ENCODE data around the gene MICAL1. TPM values are rescaled to one million over a fixed set of nuclear protein-coding genes. Genes with fewer than 3 reads are reported as not detected.

MICAL1 gene
- total RNA-seq, 2 experiments from 2014 or later = 106 to 107 TPM

- peaks cover 44% of the 10 kb centered on the region for H3K36me3 Mint-ChIP-seq (ENCODE audit: low read depth)
- no peaks in the 10 kb centered on the region for H3K27me3 Mint-ChIP-seq
- no peaks in the 10 kb centered on the region for H3K27me3 ChIP-seq (ENCODE audit: control insufficient read depth in 1 of 2, insufficient read depth in 2 of 2, low read length in 2 of 2)
- no peaks in the 10 kb centered on the region for H3K9me3 ChIP-seq (ENCODE audit: control insufficient read depth in 1 of 2, insufficient read depth in 1 of 2, low read length in 2 of 2)
- peaks cover 39% of the 10 kb centered on the region for H3K4me1 ChIP-seq (ENCODE audit: insufficient read depth, low read length)
- no peaks in the 10 kb centered on the region for H3K9me3 Mint-ChIP-seq
- CTCF ChIA-PET = interaction anchor here (0.5 to 5.6 kb wide), 13 partner anchors 9 to 253 kb away, joined by 3 to 42 read pairs (median 4); partner anchors contain the start of genes CD164 and MICAL1
- POLR2A ChIA-PET = interaction anchor here (0.7 to 8.2 kb wide), 19 partner anchors 9 to 883 kb away, joined by 3 to 137 read pairs (median 6); partner anchors contain the start of genes AK9, CD164, CDC40 and CEP57L1
- H3K4me1 Mint-ChIP-seq (ENCODE audit: low read depth) = peaks cover 27% of the 10 kb centered on the region
- peaks cover 40% of the 10 kb centered on the region for H3K36me3 ChIP-seq (ENCODE audit: insufficient read depth, low read length)
- peak overlapping the region; percentile 74 to 82 for H3K27ac ChIP-seq (ENCODE audit: low read depth in 1 of 2, low read length in 2 of 2)
- peak overlapping the region; percentile 95 for H3K4me3 Mint-ChIP-seq
- DNase-seq = peak in 10 of 14 experiments; percentile 28 to 84 (median 38)
- H3K27ac Mint-ChIP-seq = peak overlapping the region; percentile 93
- TF ChIP-seq, protein P1, sequence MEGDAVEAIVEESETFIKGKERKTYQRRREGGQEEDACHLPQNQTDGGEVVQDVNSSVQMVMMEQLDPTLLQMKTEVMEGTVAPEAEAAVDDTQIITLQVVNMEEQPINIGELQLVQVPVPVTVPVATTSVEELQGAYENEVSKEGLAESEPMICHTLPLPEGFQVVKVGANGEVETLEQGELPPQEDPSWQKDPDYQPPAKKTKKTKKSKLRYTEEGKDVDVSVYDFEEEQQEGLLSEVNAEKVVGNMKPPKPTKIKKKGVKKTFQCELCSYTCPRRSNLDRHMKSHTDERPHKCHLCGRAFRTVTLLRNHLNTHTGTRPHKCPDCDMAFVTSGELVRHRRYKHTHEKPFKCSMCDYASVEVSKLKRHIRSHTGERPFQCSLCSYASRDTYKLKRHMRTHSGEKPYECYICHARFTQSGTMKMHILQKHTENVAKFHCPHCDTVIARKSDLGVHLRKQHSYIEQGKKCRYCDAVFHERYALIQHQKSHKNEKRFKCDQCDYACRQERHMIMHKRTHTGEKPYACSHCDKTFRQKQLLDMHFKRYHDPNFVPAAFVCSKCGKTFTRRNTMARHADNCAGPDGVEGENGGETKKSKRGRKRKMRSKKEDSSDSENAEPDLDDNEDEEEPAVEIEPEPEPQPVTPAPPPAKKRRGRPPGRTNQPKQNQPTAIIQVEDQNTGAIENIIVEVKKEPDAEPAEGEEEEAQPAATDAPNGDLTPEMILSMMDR (IDR thresholded peaks at IDR 0.05) = peak; percentile 4
- H3K4me3 ChIP-seq (ENCODE audit: low read length) = peak overlapping the region; percentile 81
- ATAC-seq (ENCODE audit: poor library complexity) = peak; percentile 52
- intact Hi-C loops (cut with DNase I, micrococcal nuclease) = loop anchor here (1.0 to 5.0 kb wide), 5 partner anchors 13 to 884 kb away; partner anchors contain the start of genes ZBTB24 (in 2 of the 2) and CEP57L1 (in 1 of the 2)
Observed at GRCh38 chr6:109441069-109441816, 14.3 kb downstream of the MICAL1 start.

GRCh38 chr6:109440331-109441068 lies 15.1 kb downstream of the MICAL1 start, which contains the start of the genes PPIL6 and SMPD2:
Gene PPIL6, minus strand, starts transcription at chr6:109440628. Its CDS starts 38 bp downstream, at chr6:109440590.
Gene SMPD2, plus strand, starts transcription at chr6:109440724. Its CDS starts 398 bp downstream, at chr6:109441122.
- H3K36me3 ChIP-seq (ENCODE audit: insufficient read depth, low read length) = peaks cover 33% of the 10 kb centered on the region
- POLR2A ChIA-PET = interaction anchor here (0.7 to 8.2 kb wide), 18 partner anchors 9 to 882 kb away, joined by 3 to 137 read pairs (median 6); partner anchors contain the start of genes AK9, CD164, CDC40 and CEP57L1
- Mint-ChIP-seq H3K4me3 (peak within 1 kb of the TSS; percentile 95), H3K36me3 (ENCODE audit: low read depth) (peaks cover 36% of the 10 kb centered on the region), H3K27ac (peak within 1 kb of the TSS; percentile 93), H3K27me3 (no peaks in the 10 kb centered on the region), H3K9me3 (no peaks in the 10 kb centered on the region), H3K4me1 (ENCODE audit: low read depth) (peaks cover 27% of the 10 kb centered on the region)
- ATAC-seq (ENCODE audit: poor library complexity) (peak; percentile 75), DNase-seq (peak; percentile 54 to 92 (median 73))
- H3K27ac ChIP-seq (ENCODE audit: low read depth in 1 of 2, low read length in 2 of 2) = peak within 1 kb of the TSS; percentile 74 to 82
- CTCF ChIA-PET = interaction anchor here (0.5 to 5.6 kb wide), 12 partner anchors 14 to 253 kb away, joined by 3 to 42 read pairs (median 4); partner anchors contain the start of genes CD164 and MICAL1
- peaks cover 39% of the 10 kb centered on the region for H3K4me1 ChIP-seq (ENCODE audit: insufficient read depth, low read length)
- H3K4me3 ChIP-seq (ENCODE audit: low read length) = peak within 1 kb of the TSS; percentile 81
- TF ChIP-seq, protein P1 (IDR thresholded peaks at IDR 0.05) = peak; percentile 4
- no peaks in the 10 kb centered on the region for H3K9me3 ChIP-seq (ENCODE audit: control insufficient read depth in 1 of 2, insufficient read depth in 1 of 2, low read length in 2 of 2)
- no peaks in the 10 kb centered on the region for H3K27me3 ChIP-seq (ENCODE audit: control insufficient read depth in 1 of 2, insufficient read depth in 2 of 2, low read length in 2 of 2)
- intact Hi-C loops (cut with DNase I, micrococcal nuclease) = loop anchor here (1.0 to 5.0 kb wide), 6 partner anchors 14 to 883 kb away; partner anchors contain the start of genes ZBTB24 (in 2 of the 2), CD164 (in 1 of the 2) and CEP57L1 (in 1 of the 2)

GRCh38 chr6:109436041-109436440 lies 19.5 kb downstream of the MICAL1 start:
- peaks cover 2% of the 10 kb centered on the region for H3K36me3 Mint-ChIP-seq (ENCODE audit: low read depth)
- Histone ChIP-seq H3K4me1 (ENCODE audit: insufficient read depth, low read length) (peaks cover 13% of the 10 kb centered on the region), H3K36me3 (ENCODE audit: insufficient read depth, low read length) (no peaks in the 10 kb centered on the region), H3K9me3 (ENCODE audit: control insufficient read depth in 1 of 2, insufficient read depth in 1 of 2, low read length in 2 of 2) (no peaks in the 10 kb centered on the region), H3K4me3 (ENCODE audit: low read length) (no peak overlapping the region), H3K27me3 (ENCODE audit: control insufficient read depth in 1 of 2, insufficient read depth in 2 of 2, low read length in 2 of 2) (no peaks in the 10 kb centered on the region), H3K27ac (ENCODE audit: low read depth in 1 of 2, low read length in 2 of 2) (no peak overlapping the region)
- no peaks in the 10 kb centered on the region for H3K27me3 Mint-ChIP-seq
- DNase-seq (no peak), ATAC-seq (ENCODE audit: poor library complexity) (no peak)
- ChIA-PET CTCF (interaction anchor here (1.0 kb wide), 1 partner anchor 10 kb away, joined by 4 read pairs; no protein-coding TSS in a partner anchor), POLR2A (no interaction called here)
- H3K4me3 Mint-ChIP-seq = no peak overlapping the region
- H3K27ac Mint-ChIP-seq = no peak overlapping the region
- TF ChIP-seq, protein P1 (IDR thresholded peaks at IDR 0.05) = no peak
- no peaks in the 10 kb centered on the region for H3K9me3 Mint-ChIP-seq
- intact Hi-C loops (cut with DNase I, micrococcal nuclease) = loop anchor here in 1 of 2 experiments (2.0 to 5.0 kb wide), 2 partner anchors 47 to 1546 kb away; partner anchors contain the start of gene RPF2
- H3K4me1 Mint-ChIP-seq (ENCODE audit: low read depth) = peaks cover 6% of the 10 kb centered on the region
